ENCODE data around the gene CISTR.

Gene CISTR

DNA sequence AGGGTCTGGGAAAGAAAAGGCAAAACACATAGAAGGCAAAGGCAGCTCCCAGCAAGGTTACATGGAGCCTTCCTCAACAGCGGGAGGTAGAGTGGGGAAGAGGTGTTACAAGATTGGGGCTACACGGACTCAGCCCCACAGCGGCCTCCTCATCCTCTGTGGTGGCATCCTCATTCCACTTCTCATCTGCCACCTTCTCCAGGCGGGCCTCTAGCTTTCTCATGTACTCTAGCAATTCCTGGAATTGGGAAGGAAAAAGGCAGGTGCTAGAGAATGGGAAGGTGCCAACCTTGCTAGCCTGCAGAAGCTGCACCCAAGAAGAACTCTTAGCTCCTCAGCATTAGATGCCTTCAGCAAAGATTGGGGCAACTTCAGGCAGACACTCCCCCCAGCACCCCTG, 37.8 kb downstream of the CISTR start:
- no peak for FAIRE-seq

GRCh38 chr12:53713516-53713915, 38.3 kb downstream of the CISTR start:
- no peak for FAIRE-seq

- no peak for FAIRE-seq
Observed at GRCh38 chr12:53712059-53712643, 39.6 kb downstream of the CISTR start.

DNA sequence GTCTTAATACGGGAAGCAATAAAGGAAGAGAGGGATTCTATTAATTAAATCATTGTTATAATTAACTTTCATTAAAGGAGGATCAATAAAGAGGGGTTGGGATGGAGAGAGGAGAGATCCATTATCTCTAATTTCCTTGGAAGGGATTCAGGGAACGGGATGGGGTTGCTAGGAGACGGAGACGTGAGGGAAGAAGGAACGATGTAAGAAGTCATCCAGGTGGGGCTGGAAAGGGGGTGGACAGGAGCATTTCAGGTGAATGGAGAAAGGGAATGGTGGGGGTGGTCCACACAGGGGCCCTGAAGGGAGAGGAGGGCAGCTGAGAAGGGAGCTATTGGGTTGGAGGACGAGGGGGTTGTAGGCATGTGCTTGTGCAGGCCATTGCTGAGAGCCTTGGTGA, 41.7 kb downstream of the CISTR start:
- no peak for FAIRE-seq

DNA sequence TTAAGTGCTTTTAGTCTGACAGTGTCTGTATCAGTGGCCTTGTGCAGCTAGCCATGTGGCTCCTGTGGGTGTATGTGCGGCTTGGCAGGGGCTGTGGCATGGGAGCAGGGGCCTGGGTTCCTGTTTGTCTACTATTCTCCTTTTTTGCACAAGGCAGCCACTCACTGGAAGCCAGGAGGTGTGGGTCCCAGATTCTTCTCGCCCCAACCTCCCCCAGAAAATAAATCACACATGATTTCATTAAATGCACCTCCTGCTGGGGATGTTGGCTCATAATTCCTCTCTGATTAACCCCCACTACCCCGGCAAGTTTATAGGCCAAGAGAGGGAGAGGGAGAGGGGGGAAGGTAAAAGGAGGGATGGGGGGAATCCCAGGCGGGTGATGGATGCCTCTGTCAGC, 42.1 kb downstream of the CISTR start:
- no peak for FAIRE-seq

DNA sequence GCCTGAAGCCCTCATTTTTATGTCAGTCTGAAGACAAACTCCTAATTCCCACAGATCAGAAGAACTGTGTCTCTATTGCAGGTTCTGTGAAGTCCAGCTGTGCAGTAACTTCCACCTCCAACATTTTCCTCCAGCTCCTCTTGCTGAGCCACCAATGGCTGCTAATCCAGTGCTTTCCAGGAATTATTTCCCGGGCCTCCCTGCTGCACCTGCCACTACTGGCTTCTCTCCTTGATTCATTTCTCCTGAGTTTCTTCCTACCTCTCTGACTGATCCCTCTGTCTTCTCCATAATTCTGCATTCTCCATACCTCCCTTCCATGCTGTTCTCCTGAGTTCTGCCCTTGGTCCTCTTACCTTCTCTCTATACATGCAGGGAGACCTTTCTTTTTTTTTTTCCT, 45.7 kb downstream of the CISTR start:
- FAIRE-seq, result no peak

DNA sequence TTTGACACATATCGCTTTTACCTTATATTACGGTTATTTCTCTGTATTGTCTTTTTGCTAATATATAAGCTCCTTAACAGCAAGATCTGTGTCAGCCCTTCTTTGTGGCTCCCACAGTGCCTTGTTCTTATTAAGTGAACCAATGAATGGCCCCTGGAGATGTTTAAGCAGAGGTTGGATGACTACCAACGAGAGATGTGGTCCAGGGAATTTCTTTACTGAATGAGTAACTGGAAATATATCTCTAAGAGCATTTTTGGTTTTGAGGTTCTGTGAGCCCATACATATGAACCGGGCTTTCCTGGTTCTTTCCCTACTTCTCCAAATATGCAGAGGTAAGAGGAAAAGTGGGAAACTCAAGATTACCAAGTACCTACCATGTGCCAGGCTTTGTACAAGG, 48.0 kb downstream of the CISTR start:
- FAIRE-seq, result no peak

DNA sequence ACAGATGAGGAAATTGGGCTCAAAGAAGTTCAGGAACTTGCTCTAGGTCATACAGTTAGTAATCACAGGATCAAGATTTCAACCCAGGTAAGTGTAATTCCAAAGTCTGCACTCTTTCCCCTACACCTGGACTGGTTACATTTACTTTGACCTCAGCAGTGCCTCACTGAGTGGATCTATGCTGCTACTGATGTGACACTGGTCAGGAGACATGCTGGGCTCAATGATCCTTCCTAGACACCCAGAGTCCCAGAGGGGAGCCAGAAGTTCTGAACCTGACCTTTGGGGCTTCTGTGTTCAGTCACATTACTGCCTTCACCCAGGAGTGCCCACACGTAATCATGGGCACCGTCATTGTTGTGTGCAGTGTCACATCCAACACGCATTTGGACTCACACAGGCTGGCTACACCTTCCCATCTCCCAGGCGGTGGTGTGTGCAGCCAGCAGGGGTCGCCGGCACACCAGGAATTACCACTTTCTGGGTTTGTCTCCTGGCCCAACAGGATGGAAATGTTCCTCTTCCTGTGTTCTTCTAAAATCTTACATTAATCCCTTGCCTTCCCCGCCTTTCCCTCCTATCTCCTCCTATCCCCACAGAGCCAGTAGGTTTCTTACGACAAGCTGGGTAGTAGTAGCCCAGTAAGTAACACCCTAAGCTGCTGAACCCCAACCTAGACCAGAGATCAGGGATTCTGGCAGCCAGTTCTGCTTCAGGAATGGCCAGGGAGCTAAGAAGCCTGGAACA, 50.1 kb downstream of the CISTR start:
- FAIRE-seq, result no peak

DNA sequence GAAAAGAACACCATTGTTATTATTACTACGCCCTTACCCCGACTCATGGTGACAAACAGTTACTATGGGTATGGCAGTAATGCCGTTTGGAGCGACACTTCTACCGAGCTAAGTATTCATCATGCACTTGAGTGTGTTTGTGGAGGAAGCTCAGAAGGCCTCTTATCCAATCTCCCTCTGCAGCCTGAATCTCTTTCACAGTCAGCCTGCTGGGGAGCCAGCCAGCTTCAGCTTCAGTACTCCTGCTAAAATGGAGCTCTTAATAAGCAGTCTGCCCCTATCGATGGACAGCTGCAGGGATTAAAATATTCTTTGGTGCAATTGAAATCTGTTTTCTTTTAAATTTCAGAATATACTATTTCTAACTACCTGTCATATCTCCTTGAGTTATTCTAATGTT, 51.2 kb downstream of the CISTR start:
- FAIRE-seq, result no peak

- no peak for FAIRE-seq
Observed at GRCh38 chr12:53699678-53700025, 52.1 kb downstream of the CISTR start.

GRCh38 chr12:53698948-53699677, 52.7 kb downstream of the CISTR start:
- FAIRE-seq, result no peak

DNA sequence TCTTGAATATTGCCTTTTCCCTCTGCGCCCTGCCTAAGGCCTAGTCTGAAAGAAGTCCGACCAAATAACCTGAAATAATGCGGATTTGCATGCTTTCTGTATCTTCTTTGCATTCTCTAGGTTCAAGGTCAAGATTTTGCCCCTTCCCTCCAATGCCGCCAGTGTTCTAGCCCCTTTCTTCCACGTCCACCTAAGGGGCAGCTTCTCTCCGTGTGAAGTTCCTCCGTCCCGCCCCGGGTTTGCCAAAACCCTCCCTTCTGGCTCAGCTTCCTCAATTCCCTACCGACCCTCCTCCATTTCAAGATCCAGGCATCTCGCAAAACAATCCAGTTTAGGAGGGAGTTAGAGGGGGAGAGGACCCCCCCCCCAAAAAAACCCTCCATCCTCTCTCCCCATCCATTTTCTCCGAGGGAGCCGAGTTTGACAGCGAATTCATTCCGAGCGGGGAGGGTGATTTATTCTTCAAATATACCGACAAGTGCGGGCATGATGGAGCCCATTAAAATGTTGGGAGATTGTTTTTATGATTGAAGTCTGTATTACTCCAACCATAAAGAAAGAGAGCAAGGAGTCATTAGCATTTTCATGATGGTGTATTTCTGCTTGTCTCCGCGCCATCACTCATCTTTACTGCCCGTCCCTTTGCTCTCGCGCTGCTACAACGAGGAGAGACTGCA, 55.0 kb downstream of the CISTR start:
- no peak for FAIRE-seq

Measured in endometrium (tissue), 2 donors.